Liver (tissue), 9 donors: ENCODE measurements around the gene KIF18B. TPM values are rescaled to one million over a fixed set of nuclear protein-coding genes. Genes with fewer than 3 reads are reported as not detected.

Source experiments
- DNase-seq: peaks from one replicate; pipeline ENCODE4 v3.0.0-alpha.2; 2017; ENCODE audit warnings: low spot score
- H3K27ac ChIP-seq, 2 donors: one replicate each; pipeline ENCODE4 v1.7.0; 2013; ENCODE audit warnings: inconsistent platforms in 2 of 2, low read length in 2 of 2, control low read depth in 1 of 2, low read depth in 1 of 2, mild to moderate bottlenecking in 1 of 2
- H3K27me3 ChIP-seq, 4 donors: one replicate each; pipeline versions ENCODE4 v1.6.1 to v1.7.0; 2013; ENCODE audit warnings: low read length in 3 of 4, inconsistent platforms in 1 of 4, mild to moderate bottlenecking in 1 of 4, moderate library complexity in 1 of 4; ENCODE audit not compliant: control insufficient read depth in 4 of 4, insufficient read depth in 4 of 4
- H3K36me3 ChIP-seq, 4 donors: one replicate each; pipeline versions ENCODE4 v1.6.1 to v1.7.0; 2013; ENCODE audit warnings: low read length in 3 of 4, mild to moderate bottlenecking in 3 of 4, low read depth in 1 of 4, moderate library complexity in 1 of 4; ENCODE audit not compliant: control insufficient read depth in 4 of 4, insufficient read depth in 3 of 4
- H3K4me1 ChIP-seq, 4 donors: one replicate each; pipeline versions ENCODE4 v1.6.1 to v1.7.0; 2013; ENCODE audit warnings: low read length in 3 of 4, mild to moderate bottlenecking in 3 of 4, moderate library complexity in 1 of 4; ENCODE audit not compliant: control insufficient read depth in 4 of 4, insufficient read depth in 4 of 4
- H3K4me3 ChIP-seq, 3 donors: one replicate each; pipeline versions ENCODE4 v1.6.1 to v1.7.0; 2013; ENCODE audit warnings: low read length in 3 of 3, control low read depth in 1 of 3, low read depth in 1 of 3, mild to moderate bottlenecking in 1 of 3
- H3K9ac ChIP-seq, 2 donors: one replicate each; pipeline ENCODE4 v1.7.0; 2013; ENCODE audit warnings: low read length in 2 of 2, mild to moderate bottlenecking in 2 of 2, moderate library complexity in 2 of 2, control low read depth in 1 of 2, low read depth in 1 of 2
- H3K9me3 ChIP-seq, 4 donors: one replicate each; pipeline versions ENCODE4 v1.6.1 to v1.7.0; 2013; ENCODE audit warnings: low read length in 3 of 4; ENCODE audit not compliant: control insufficient read depth in 4 of 4
- EGR1 ChIP-seq, 2 donors: IDR thresholded peaks; 2 replicates each; pipeline ENCODE4 v1.6.1; 2016 to 2018; ENCODE audit warnings: antibody characterized with exemption in 2 of 2, low read depth in 2 of 2
- FOXA1 ChIP-seq: IDR thresholded peaks from 2 replicates; pipeline ENCODE4 v1.6.1; 2016; ENCODE audit warnings: antibody characterized with exemption
- GABPA ChIP-seq, 2 donors: IDR thresholded peaks in 1 of 2; conservative IDR thresholded peaks in 1 of 2; 2 replicates each; pipeline ENCODE4 v1.6.1; 2016; ENCODE audit warnings: antibody characterized with exemption in 2 of 2, mild to moderate bottlenecking in 1 of 2, moderate library complexity in 1 of 2
- HNF4A ChIP-seq, 2 donors: conservative IDR thresholded peaks; 2 replicates each; pipeline ENCODE4 v1.6.1; 2016; ENCODE audit warnings: antibody characterized with exemption in 2 of 2, mild to moderate bottlenecking in 2 of 2
- HNF4G ChIP-seq: IDR thresholded peaks from 2 replicates; pipeline ENCODE4 v1.6.1; 2016; ENCODE audit warnings: antibody characterized with exemption
- JUND ChIP-seq, 2 donors: IDR thresholded peaks; 2 replicates each; pipeline ENCODE4 v1.6.1; 2016; ENCODE audit warnings: antibody characterized with exemption in 2 of 2
- NR2F2 ChIP-seq: IDR thresholded peaks from 2 replicates; pipeline ENCODE4 v1.6.1; 2016; ENCODE audit warnings: antibody characterized with exemption
- RXRA ChIP-seq, 2 donors: IDR thresholded peaks; 2 replicates each; pipeline ENCODE4 v1.6.1; 2017 to 2018; ENCODE audit warnings: antibody characterized with exemption in 2 of 2, mild to moderate bottlenecking in 1 of 2
- SP1 ChIP-seq: IDR thresholded peaks from 2 replicates; pipeline ENCODE4 v1.6.1; 2018; ENCODE audit warnings: antibody characterized with exemption, mild to moderate bottlenecking
- TAF1 ChIP-seq: conservative IDR thresholded peaks from 2 replicates; pipeline ENCODE4 v1.6.1; 2016; ENCODE audit warnings: antibody characterized with exemption, mild to moderate bottlenecking
- YY1 ChIP-seq: IDR thresholded peaks from 2 replicates; pipeline ENCODE4 v1.6.1; 2016; ENCODE audit warnings: antibody characterized with exemption, mild to moderate bottlenecking
- WGBS: extraction: QIAGEN DNeasy Blood & Tissue Kit; methylation state at CpG from one replicate; pipeline ENCODE4 v1.1.7; 2013; 5-methylcytosine and 5-hydroxymethylcytosine counted together
- polyA plus RNA-seq, 2 donors: library from polyadenylated mRNA; stranded (reverse) in 1 of 2; unstranded in 1 of 2; fragments of 200-250 nt in 1 of 2; fragments of >200 nt in 1 of 2; fragmentation: Nextera tagmentation in 1 of 2; extraction: Ambion mirVana in 1 of 2; gene quantifications; one replicate each; pipeline versions ENCODE4 v1.2.1 to v1.2.3, GENCODE V29; 2013 to 2015
- total RNA-seq, 2 donors: library from RNA; depleted of rRNA; stranded (reverse); fragments of >200 nt; gene quantifications; one replicate each; pipeline ENCODE4 v1.2.3, GENCODE V29; 2014
- TF ChIP-seq, protein P1 (sequence below): IDR thresholded peaks from 2 replicates; pipeline ENCODE4 v1.6.1; 2016; ENCODE audit warnings: antibody characterized with exemption
- TF ChIP-seq, protein P2 (sequence below): IDR thresholded peaks from 2 replicates; pipeline ENCODE4 v1.6.1; 2016; ENCODE audit warnings: antibody characterized with exemption
- TF ChIP-seq, protein P3 (sequence below): IDR thresholded peaks from 2 replicates; pipeline ENCODE4 v1.6.1; 2016; ENCODE audit warnings: antibody characterized with exemption
- TF ChIP-seq, protein P4 (sequence below): fragments of 150-350 bp; IDR thresholded peaks from 2 replicates; pipeline ENCODE4 v1.5.1; 2017; ENCODE audit warnings: improper control_type of control experiment, low read depth, low read length; ENCODE audit not compliant: missing input control
- TF ChIP-seq, protein P5 (sequence below): IDR thresholded peaks from 2 replicates; pipeline ENCODE4 v1.6.1; 2016; ENCODE audit warnings: antibody characterized with exemption, mild to moderate bottlenecking
- donor health status: healthy.
- donor health status: healthy.
- donor health status: healthy.
- donor health status: healthy.
- donor health status: healthy.

KIF18B gene
- total and polyA plus RNA-seq, 4 donors = under 0.01 to 11.9 (median 0.48) TPM

DNA sequence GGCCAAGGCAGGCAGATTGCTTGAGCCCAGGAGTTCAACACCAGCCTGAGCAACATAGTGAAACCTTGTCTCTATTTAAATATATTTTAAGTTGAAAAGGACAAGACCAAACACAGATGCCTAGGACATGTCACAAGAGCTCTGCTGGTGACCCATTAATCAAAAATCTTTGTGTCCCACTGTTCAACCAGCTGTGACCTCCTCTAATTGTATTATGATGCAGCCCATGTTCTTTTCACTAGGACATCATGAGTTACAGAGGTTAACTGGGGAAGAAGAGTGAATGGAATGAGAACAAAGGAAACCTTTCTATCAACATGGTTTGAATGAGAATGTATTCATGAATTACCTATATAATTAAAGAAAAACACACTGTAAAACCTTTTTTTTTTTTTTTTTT, 55.3 kb downstream of the KIF18B start (continued):
- TF ChIP-seq NR2F2 = no peak
- TF ChIP-seq, protein P1, sequence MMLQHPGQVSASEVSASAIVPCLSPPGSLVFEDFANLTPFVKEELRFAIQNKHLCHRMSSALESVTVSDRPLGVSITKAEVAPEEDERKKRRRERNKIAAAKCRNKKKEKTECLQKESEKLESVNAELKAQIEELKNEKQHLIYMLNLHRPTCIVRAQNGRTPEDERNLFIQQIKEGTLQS = no peak

DNA sequence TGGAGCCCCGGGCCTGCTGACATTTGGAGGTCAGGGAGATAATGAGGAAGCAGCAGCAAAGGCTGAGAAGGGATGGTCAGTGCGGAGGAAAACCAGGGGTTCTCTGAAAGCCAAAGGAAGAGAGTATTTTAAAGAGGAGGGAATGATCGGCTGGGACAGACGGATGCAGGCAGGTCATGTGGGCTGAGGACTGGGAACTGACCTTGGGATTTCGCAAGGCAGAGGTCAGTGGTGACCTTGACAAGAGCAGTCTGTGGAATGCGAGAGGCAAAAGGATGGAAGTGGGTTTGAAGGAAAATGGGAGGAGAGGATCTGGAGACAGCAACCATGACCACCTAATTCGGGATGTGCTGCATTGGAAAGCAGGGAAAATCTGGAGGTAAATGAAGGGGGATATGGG, 58.6 kb downstream of the KIF18B start:
- H3K36me3 ChIP-seq = peaks cover 3 to 40% (median 21%) of the 10 kb centered on the region in 4 donors
- no peak overlapping the region for H3K27ac ChIP-seq
- TF ChIP-seq EGR1 (IDR thresholded peaks at IDR 0.05; ENCODE audit: low read depth in 2 of 2) (no peak), JUND (IDR thresholded peaks at IDR 0.05) (no peak), NR2F2 (no peak), GABPA (IDR thresholded peaks at IDR 0.05 in 1 of 2, conservative IDR thresholded peaks at IDR 0.05 in 1 of 2) (no peak), SP1 (no peak), HNF4G (no peak), YY1 (no peak), TAF1 (no peak), FOXA1 (no peak), RXRA (IDR thresholded peaks at IDR 0.05) (no peak)
- TF ChIP-seq, protein P1 = no peak
- TF ChIP-seq, protein P2, sequence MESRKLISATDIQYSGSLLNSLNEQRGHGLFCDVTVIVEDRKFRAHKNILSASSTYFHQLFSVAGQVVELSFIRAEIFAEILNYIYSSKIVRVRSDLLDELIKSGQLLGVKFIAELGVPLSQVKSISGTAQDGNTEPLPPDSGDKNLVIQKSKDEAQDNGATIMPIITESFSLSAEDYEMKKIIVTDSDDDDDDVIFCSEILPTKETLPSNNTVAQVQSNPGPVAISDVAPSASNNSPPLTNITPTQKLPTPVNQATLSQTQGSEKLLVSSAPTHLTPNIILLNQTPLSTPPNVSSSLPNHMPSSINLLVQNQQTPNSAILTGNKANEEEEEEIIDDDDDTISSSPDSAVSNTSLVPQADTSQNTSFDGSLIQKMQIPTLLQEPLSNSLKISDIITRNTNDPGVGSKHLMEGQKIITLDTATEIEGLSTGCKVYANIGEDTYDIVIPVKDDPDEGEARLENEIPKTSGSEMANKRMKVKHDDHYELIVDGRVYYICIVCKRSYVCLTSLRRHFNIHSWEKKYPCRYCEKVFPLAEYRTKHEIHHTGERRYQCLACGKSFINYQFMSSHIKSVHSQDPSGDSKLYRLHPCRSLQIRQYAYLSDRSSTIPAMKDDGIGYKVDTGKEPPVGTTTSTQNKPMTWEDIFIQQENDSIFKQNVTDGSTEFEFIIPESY = no peak
- TF ChIP-seq, protein P3, sequence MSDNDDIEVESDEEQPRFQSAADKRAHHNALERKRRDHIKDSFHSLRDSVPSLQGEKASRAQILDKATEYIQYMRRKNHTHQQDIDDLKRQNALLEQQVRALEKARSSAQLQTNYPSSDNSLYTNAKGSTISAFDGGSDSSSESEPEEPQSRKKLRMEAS = no peak
- TF ChIP-seq, protein P4, sequence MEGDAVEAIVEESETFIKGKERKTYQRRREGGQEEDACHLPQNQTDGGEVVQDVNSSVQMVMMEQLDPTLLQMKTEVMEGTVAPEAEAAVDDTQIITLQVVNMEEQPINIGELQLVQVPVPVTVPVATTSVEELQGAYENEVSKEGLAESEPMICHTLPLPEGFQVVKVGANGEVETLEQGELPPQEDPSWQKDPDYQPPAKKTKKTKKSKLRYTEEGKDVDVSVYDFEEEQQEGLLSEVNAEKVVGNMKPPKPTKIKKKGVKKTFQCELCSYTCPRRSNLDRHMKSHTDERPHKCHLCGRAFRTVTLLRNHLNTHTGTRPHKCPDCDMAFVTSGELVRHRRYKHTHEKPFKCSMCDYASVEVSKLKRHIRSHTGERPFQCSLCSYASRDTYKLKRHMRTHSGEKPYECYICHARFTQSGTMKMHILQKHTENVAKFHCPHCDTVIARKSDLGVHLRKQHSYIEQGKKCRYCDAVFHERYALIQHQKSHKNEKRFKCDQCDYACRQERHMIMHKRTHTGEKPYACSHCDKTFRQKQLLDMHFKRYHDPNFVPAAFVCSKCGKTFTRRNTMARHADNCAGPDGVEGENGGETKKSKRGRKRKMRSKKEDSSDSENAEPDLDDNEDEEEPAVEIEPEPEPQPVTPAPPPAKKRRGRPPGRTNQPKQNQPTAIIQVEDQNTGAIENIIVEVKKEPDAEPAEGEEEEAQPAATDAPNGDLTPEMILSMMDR = no peak
- H3K9ac ChIP-seq = no peak overlapping the region
- H3K4me1 ChIP-seq = peaks cover 0 to 6% (median 3%) of the 10 kb centered on the region in 4 donors
- no peaks in the 10 kb centered on the region for H3K27me3 ChIP-seq
- no peaks in the 10 kb centered on the region for H3K9me3 ChIP-seq
- DNase-seq = no peak
- H3K4me3 ChIP-seq = no peak overlapping the region
- WGBS = 63% methylated on average over 7 of the region's 7 CpGs

DNA sequence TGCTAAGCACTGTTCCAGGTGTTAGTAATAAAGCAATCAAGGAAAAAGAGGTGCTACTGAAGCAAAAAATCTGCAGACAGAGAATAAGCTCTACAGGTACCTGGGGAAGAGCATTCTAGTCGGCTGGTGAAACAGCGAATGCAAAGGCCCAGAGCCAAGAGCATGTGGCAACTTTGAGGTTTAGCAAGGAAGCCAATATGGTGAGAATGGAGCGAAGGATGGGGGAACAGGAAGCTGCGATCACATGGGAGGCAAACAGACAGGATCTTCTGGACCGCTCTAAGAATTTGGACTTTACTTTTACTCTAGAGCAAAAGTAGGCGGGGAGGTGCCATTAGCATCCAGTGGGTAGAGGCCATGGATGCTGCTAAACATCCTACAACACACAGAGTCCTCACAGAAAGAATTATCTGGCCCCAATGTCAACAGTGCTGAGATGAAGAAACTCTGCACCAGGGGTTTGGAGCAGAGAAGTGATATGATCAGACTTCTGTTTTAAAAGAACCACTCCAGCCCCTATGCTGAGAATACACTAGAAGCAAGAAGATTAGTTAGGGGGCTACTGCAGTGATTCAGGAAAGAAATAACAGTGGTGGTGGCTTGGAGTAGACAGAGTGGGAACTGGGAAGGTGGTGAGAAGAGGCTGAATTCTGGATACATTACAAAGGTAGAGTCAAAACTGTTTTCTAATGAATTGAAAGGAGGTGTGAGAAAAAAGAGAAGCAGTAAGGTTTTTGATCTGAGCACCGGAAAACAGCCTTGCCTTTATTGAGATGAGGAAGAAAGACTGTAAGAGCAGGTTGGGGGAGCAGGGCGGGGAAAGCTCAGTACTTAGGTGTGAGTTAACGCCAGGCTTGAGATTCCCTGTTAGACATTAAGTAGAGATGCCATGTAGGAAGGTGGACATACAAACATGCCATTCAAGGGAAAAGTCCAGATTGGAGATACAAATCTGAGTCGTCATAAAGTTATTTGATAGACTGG, 59.3 kb downstream of the KIF18B start:
- peaks cover 4 to 40% (median 19%) of the 10 kb centered on the region in 4 donors for H3K36me3 ChIP-seq
- WGBS = 80% methylated on average over 10 of the region's 10 CpGs
- no peak overlapping the region for H3K27ac ChIP-seq
- TF ChIP-seq HNF4G = no peak
- TF ChIP-seq HNF4A (conservative IDR thresholded peaks at IDR 0.05) = no peak
- TF ChIP-seq NR2F2 = no peak
- no peak for TF ChIP-seq EGR1 (IDR thresholded peaks at IDR 0.05; ENCODE audit: low read depth in 2 of 2)
- TF ChIP-seq SP1 = no peak
- TF ChIP-seq, protein P5, sequence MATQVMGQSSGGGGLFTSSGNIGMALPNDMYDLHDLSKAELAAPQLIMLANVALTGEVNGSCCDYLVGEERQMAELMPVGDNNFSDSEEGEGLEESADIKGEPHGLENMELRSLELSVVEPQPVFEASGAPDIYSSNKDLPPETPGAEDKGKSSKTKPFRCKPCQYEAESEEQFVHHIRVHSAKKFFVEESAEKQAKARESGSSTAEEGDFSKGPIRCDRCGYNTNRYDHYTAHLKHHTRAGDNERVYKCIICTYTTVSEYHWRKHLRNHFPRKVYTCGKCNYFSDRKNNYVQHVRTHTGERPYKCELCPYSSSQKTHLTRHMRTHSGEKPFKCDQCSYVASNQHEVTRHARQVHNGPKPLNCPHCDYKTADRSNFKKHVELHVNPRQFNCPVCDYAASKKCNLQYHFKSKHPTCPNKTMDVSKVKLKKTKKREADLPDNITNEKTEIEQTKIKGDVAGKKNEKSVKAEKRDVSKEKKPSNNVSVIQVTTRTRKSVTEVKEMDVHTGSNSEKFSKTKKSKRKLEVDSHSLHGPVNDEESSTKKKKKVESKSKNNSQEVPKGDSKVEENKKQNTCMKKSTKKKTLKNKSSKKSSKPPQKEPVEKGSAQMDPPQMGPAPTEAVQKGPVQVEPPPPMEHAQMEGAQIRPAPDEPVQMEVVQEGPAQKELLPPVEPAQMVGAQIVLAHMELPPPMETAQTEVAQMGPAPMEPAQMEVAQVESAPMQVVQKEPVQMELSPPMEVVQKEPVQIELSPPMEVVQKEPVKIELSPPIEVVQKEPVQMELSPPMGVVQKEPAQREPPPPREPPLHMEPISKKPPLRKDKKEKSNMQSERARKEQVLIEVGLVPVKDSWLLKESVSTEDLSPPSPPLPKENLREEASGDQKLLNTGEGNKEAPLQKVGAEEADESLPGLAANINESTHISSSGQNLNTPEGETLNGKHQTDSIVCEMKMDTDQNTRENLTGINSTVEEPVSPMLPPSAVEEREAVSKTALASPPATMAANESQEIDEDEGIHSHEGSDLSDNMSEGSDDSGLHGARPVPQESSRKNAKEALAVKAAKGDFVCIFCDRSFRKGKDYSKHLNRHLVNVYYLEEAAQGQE = no peak
- no peak for TF ChIP-seq FOXA1
- TF ChIP-seq, protein P3 = no peak
- no peak for TF ChIP-seq JUND (IDR thresholded peaks at IDR 0.05)
- TF ChIP-seq, protein P2 = no peak
- TF ChIP-seq TAF1 = no peak

More for the DNA sequence above, 59.3 kb downstream of the KIF18B start:
- Histone ChIP-seq H3K9ac (no peak overlapping the region), H3K27me3 (no peaks in the 10 kb centered on the region), H3K9me3 (no peaks in the 10 kb centered on the region), H3K4me1 (peaks cover 0 to 6% (median 3%) of the 10 kb centered on the region in 4 donors), H3K4me3 (no peak overlapping the region)
- no peak for DNase-seq
